Measurements from ENCODE around the gene EIPR1. TPM values are rescaled to one million over a fixed set of nuclear protein-coding genes. Genes with fewer than 3 reads are reported as not detected.
A peak's percentile ranks its signal among the peaks of the same experiment; 100 is the strongest.

Gene EIPR1
- total and polyA plus RNA-seq, 2 of the 13 experiments (the other 11 are each of a cell fraction or from before 2014, with no cell fraction given): 70.0 to 96.3 TPM

GRCh38 chr2:3204031-3204821 lies 173.4 kb downstream of the EIPR1 start:
- FAIRE-seq (no peak), DNase-seq (ENCODE audit: low spot score) (no peak), ATAC-seq (no peak; the same call in 1 of the 3 replicates)
- H3K36me3 ChIP-seq (replicated peaks in 1 of 2; ENCODE audit: control insufficient read depth in 1 of 2, insufficient read depth in 2 of 2, low read length in 2 of 2): peaks cover 6 to 32% of the 10 kb centered on the region in 2 experiments
- intact Hi-C loops (cut with micrococcal nuclease; ENCODE audit: unreplicated experiment) (no loop called here), in situ Hi-C loops (cut with HindIII; ENCODE audit: extremely low pct_ligation_motif_present, low pct_unique_long_range_greater_than_20kb) (no loop called here)
- peak; percentile 17; the same call in 1 of the 2 replicates for TF ChIP-seq ZNF687 (CRISPR knock-in tag; IDR thresholded peaks at IDR 0.05)
- TF ChIP-seq ZMYM2 (CRISPR knock-in tag; IDR thresholded peaks at IDR 0.05): no peak
- TF ChIP-seq NR0B2 (CRISPR knock-in tag; IDR thresholded peaks at IDR 0.05): no peak
- no peak for TF ChIP-seq PBX2 (CRISPR knock-in tag; IDR thresholded peaks at IDR 0.05)
- no peak for TF ChIP-seq SMAD3 (CRISPR knock-in tag; IDR thresholded peaks at IDR 0.05)
- no peak for TF ChIP-seq ZNF512B (CRISPR knock-in tag; IDR thresholded peaks at IDR 0.05; ENCODE audit: borderline replicate concordance)
- TF ChIP-seq ZBTB34 (CRISPR knock-in tag; IDR thresholded peaks at IDR 0.05): no peak
- no peak for TF ChIP-seq ZIK1 (CRISPR knock-in tag; IDR thresholded peaks at IDR 0.05; ENCODE audit: borderline replicate concordance, low read depth)
- no peak overlapping the region for H3K9ac ChIP-seq (ENCODE audit: insufficient read depth, low read depth, low read length)
- no peaks in the 10 kb centered on the region for H3K79me2 ChIP-seq (ENCODE audit: insufficient read depth, low read length)
- no peak overlapping the region for H2AFZ ChIP-seq (ENCODE audit: low read length)
- POLR2A ChIA-PET: no interaction called here
- peaks cover 3% of the 10 kb centered on the region; the same call in 1 of the 2 replicates for H4K20me1 ChIP-seq (ENCODE audit: insufficient read depth, low read length)
- no peaks in the 10 kb centered on the region for H3K9me3 ChIP-seq (ENCODE audit: low read length)
- BruUV-seq (replicated peaks): no TSS peak
- 88% methylated on average over 11 of the region's 11 CpGs for WGBS (ENCODE audit: low lambda C conversion rate)
- no peak overlapping the region for H3K4me2 ChIP-seq (ENCODE audit: low read depth, low read length)
- H3K4me3 ChIP-seq (replicated peaks in 1 of 3; ENCODE audit: insufficient read depth in 1 of 3, low read depth in 2 of 3, low read length in 3 of 3): no peak overlapping the region
- H3K4me1 ChIP-seq (ENCODE audit: insufficient read depth, low read length): peaks cover 10% of the 10 kb centered on the region
- no peaks in the 10 kb centered on the region for H3K27me3 ChIP-seq (ENCODE audit: control insufficient read depth in 1 of 2, insufficient read depth in 2 of 2, low read length in 2 of 2)
- H3K27ac ChIP-seq (ENCODE audit: extremely low read length, insufficient read depth, low read length): no peak overlapping the region
- CTCF ChIA-PET (ENCODE audit: low intra/inter-chr PET ratio, low total read pairs): no interaction called here

Measured in HepG2 (cell line).